HG03039 (cell line): ENCODE measurements around the gene HOXA9.

ENCODE experiments used
- ATAC-seq: cut with Tn5 transposase; IDR thresholded peaks from one replicate; pipeline ENCODE4 v1.9.1; 2021; ENCODE audit warnings: mild to moderate bottlenecking, moderate library complexity; ENCODE audit not compliant: unreplicated experiment

Gene HOXA9

DNA sequence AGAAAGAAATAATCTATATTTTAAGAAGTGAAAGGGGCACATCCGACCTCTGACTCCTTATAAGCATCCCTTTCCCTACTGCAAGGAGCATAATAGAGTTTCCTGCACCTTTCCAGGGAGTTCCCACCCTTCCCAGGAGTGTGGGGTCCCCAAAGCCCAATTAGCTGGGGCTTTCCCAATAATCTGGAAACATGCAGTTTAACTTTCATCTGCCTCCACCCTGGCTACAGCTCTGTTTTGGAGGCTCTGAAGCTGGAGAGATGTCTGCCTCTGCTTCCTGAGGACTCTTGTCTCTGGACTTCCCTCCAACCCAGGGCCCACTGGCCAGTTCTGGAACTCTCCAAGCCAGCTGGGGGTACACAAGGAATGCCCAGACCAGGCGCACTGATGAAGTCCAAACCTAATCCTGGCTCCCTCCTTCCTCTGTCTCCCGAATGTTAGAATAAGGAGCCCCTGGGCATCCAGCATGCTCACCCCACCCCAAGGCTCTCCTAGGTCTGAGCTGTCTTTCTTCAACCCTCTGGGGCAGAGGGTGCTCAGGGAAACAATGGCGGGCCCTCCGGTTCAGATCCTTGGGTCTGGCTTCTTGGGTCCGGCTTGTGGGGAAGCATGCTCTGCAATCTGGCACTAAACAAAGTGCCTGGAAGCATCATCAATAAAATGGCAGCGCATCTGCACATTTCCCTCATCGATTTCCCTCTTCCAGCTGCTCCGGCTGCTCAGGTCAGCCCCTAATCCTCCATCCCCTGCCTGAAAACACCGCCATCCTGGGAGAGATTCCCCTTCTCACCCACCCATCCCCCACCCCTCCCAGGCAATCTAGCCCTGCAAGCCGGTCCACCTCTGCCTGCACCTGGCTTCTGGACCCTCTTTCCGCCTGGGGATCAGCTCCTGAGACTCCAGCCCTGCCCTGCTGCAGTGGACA lies 48.1 kb downstream of the HOXA9 start:
- ATAC-seq: no peak

DNA sequence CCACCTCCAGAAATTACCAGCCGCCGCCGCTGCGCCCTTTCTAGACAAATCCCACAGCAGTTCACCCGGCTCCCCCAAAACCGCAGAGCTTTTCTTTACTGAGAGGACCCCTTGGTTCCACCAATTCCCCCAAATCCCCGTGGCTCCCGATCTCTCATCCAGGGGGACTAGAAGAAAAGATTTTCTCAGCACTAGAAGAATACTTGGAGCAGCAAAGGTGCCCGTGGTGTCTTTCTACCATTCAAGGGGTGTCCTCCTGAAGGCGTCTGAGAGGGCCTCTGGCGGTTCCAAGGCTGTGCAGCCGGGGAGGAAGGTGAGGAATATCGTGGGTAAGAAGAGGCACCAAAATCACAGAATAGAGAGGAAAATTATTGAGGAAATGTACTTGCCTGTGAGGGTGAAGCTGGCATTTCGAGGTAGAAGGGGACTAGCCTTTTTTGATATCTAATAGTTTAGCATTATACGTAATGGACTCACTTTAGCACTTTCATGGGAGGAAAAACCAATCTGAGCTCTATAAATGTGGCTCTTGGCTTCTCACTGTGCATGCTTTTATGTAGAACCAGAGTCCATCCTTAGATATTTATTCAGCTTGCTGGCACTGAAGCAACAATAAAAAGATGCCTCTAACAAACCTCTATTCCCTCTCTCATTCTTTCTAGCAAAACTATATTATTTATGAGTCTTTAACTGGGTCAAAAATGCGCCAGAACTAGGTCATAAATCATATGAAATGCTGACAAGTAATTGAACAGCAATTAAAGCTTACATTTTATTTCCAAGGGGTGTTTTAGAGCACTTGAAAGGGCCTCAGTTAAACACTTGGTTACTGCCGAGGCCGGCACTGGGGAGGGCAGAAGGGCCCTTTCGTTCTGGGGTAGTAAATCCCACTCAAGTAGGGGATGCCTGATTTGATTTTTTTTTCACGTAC lies 49.0 kb downstream of the HOXA9 start:
- no peak for ATAC-seq

DNA sequence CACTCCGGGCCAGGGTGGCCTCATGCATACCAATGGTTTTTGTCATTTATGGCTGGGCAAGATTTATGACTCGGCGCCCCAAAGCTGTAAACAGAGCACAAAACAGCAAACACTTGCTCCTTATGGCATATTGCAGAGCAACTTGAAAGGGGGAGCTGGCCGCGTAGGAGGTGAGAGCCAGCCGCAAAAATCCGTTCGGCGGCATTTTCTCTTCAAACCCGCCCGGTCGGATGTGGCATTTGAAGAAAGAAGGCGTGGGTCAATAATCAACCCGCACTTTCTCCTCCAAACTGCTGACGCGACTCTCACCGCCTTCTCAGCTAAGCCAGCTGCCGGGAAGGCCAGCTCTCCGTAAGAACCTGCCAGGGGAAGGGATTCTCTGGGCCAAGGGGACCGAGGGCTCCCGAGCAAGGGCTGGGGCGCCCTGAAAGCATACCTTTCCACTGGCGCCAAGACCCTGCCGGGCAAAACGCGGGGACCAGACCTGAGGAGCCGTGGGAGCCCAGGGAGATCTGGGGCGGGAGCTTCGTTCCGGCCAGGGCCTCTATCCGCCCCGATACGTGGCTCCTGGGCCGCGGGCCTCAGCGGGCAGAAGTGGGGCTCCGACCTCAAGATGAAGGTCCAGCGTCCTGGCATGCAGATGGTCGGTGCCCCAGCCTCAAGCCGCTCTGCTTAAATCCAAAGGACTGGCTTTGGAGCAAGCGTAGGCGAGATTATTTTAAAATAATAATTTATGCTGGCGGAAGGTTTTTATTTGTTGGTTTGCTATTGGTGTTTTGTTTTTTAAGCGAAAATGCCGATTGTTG lies 49.9 kb downstream of the HOXA9 start:
- ATAC-seq: no peak

DNA sequence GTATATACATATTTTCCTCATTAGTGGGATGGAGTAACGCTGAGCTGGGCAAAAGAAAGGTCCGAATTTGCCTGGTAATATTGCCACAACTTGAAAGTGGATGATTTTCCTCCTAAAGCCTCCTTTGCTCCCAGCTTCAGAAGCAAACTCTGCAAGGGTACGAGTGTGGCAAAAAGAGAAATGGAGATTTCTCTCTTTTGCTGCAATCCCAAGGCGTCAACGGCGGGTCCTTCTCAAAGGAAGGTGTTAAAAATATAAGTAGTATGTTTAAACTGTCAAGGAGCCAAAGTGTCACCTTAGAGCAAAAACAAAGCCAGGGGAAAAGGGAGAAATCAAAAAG lies 50.5 kb downstream of the HOXA9 start:
- no peak for ATAC-seq

DNA sequence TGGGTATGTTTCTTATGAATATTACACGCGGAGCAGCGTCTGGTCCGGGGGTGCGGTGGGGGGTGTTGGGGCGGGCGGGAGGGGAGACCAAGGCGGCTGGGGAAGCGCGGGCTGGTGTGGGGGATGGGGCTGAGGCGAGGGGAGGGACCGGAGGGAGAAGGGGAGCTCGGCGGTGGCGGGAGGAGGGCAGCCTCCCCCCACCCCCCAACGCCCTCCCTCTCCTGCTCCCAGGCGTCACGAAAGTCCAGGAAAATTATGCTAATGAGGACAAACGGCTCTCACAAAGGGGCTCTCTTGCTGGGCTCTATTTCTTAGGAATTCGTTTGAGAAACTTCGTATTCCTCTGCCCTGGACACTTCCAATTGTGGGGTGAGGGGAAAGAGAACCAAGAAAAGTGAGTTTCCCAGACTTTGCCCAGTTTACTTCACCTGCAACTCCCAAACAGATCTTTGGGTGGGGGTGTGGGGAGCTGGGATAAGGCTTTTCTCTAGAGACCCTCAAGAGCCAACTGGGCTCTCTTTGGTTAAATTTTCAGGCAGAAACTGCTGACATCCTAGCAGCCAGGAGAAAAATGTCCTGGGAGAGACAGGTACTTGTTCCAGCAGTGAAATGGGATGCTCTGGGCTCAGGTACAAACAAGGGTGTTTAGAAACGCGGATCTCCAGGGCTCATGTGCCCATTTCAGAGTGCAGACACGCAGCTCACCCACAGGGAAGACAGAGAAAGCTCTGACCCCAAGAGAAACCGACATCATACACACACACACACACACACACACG lies 51.2 kb downstream of the HOXA9 start:
- no peak for ATAC-seq

GRCh38 chr7:27112955-27113949 lies 52.1 kb downstream of the HOXA9 start:
- ATAC-seq: no peak
